Measurements from ENCODE around the gene TRERF1. TPM values are rescaled to one million over a fixed set of nuclear protein-coding genes. Genes with fewer than 3 reads are reported as not detected.

The TRERF1 gene
- total RNA-seq, 1 donor from 2014 or later = 12.8 TPM

DNA sequence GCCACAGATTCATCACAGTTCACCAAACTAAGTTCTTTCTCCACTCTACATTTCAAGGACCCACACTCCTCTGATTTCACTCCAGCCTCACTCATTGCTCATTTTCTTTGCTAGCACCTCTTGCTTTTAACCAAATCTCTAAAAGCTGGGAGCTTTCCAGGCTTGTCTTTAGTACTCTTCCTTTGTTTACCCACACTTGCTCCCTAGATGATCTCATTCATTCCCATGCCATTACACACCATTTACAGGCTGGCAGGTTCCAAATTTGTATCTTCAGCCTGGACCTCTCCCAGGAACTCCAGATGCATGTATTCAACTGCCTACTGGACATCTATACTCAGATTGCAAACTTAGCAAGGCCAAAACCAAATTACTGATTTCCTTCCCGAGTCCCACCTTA, 251.7 kb downstream of the TRERF1 start:
- H3K27ac Mint-ChIP-seq (ENCODE audit: unreplicated experiment) = no peak overlapping the region
- H3K4me1 Mint-ChIP-seq (ENCODE audit: low read depth, unreplicated experiment) = no peaks in the 10 kb centered on the region
- TF ChIP-seq, protein P1, sequence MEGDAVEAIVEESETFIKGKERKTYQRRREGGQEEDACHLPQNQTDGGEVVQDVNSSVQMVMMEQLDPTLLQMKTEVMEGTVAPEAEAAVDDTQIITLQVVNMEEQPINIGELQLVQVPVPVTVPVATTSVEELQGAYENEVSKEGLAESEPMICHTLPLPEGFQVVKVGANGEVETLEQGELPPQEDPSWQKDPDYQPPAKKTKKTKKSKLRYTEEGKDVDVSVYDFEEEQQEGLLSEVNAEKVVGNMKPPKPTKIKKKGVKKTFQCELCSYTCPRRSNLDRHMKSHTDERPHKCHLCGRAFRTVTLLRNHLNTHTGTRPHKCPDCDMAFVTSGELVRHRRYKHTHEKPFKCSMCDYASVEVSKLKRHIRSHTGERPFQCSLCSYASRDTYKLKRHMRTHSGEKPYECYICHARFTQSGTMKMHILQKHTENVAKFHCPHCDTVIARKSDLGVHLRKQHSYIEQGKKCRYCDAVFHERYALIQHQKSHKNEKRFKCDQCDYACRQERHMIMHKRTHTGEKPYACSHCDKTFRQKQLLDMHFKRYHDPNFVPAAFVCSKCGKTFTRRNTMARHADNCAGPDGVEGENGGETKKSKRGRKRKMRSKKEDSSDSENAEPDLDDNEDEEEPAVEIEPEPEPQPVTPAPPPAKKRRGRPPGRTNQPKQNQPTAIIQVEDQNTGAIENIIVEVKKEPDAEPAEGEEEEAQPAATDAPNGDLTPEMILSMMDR (IDR thresholded peaks at IDR 0.05; ENCODE audit: partially characterized antibody, unreplicated experiment) = no peak
- no peak overlapping the region for H3K4me3 Mint-ChIP-seq (ENCODE audit: unreplicated experiment)
- peaks cover 5% of the 10 kb centered on the region for H3K9me3 Mint-ChIP-seq (ENCODE audit: unreplicated experiment)
- DNase-seq = no peak
- H3K27me3 Mint-ChIP-seq (ENCODE audit: unreplicated experiment) = no peaks in the 10 kb centered on the region
- no peaks in the 10 kb centered on the region for H3K36me3 Mint-ChIP-seq (ENCODE audit: unreplicated experiment)

DNA sequence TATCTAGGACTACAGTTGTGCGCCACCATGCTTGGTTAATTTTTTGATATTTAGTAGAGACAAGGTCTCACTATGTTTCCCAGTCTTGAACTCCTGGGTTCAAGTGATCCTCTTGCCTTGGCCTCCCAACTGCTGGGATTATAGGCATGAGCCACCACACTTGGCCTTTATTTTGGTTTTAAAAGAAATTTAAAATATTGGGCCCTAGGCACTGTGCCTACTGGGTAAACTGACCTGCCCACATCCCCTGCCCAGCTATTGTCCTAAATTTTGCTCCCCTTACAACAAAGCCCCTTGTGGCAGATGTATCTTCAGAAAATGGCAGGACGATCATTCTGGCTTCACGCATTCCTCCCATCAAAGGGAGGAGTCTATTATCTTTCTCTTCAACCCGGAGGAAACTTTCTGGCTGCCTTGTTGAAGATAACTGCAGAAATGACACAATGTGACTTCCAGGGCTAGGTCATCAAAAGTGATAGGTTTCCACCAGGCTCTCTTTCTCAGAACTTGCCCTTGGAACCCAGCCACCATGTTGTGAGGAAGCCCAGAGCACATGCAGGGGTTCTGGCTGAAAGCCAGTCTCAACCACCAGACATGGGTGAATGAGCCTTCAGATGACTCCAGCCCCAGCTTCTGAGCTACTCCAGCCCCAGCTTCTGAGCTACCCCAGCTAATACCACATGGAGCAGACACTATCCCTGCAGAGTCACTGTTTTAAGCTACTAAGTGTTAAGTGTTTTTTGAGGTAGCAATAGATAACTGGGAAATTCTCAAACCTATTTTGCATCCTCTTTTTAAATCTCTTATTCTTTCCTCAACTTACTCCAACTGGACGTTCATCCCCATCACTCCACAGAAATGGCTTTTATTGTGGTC, 252.4 kb downstream of the TRERF1 start:
- Mint-ChIP-seq H3K36me3 (ENCODE audit: unreplicated experiment) (peaks cover under 1% of the 10 kb centered on the region), H3K27ac (ENCODE audit: unreplicated experiment) (no peak overlapping the region), H3K4me1 (ENCODE audit: low read depth, unreplicated experiment) (no peaks in the 10 kb centered on the region), H3K27me3 (ENCODE audit: unreplicated experiment) (no peaks in the 10 kb centered on the region), H3K9me3 (ENCODE audit: unreplicated experiment) (peaks cover 5% of the 10 kb centered on the region), H3K4me3 (ENCODE audit: unreplicated experiment) (no peak overlapping the region)
- TF ChIP-seq, protein P1 (IDR thresholded peaks at IDR 0.05; ENCODE audit: partially characterized antibody, unreplicated experiment) = no peak
- no peak for DNase-seq

DNA sequence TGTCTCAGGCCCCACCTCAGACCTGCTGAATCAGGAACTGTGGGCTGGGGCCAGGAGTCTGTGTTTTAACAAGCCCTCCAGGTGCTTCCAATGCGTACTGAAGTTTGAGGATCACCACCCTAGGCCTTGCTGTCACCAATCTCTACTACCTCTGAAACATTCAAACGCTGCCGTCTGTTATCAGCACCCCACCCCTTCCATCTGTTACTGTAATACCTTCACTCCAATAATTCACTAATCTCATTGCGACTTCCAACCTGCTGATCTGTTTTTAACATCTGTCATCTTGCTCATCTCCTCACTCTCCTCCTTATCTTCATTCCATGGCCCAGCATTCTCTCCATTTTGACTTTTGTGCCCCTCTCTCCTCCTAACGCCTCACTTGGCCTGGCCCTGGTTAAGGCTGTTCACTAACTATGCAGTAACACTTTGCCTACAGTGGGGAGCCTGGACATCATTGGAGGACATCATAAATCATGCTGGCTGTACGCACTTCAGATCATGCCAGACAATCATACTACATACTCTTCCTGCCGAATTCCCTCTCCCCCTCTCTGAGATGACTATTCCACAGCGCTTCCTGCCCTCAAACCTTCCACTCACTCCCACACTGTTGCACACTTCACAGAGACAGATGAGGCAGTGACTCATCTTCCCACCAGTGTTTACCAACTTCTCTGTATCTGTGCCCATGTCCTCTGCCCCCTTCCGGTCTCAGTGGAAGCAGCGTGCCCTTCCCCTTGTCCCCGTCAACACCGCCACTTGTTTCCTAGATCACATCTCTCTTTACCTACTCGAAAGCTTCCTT, 254.0 kb downstream of the TRERF1 start:
- Mint-ChIP-seq H3K4me1 (ENCODE audit: low read depth, unreplicated experiment) (no peaks in the 10 kb centered on the region), H3K36me3 (ENCODE audit: unreplicated experiment) (peaks cover 5% of the 10 kb centered on the region), H3K4me3 (ENCODE audit: unreplicated experiment) (no peak overlapping the region), H3K9me3 (ENCODE audit: unreplicated experiment) (peaks cover 5% of the 10 kb centered on the region), H3K27ac (ENCODE audit: unreplicated experiment) (no peak overlapping the region), H3K27me3 (ENCODE audit: unreplicated experiment) (peaks cover 3% of the 10 kb centered on the region)
- TF ChIP-seq, protein P1 (IDR thresholded peaks at IDR 0.05; ENCODE audit: partially characterized antibody, unreplicated experiment) = no peak
- DNase-seq = no peak

DNA sequence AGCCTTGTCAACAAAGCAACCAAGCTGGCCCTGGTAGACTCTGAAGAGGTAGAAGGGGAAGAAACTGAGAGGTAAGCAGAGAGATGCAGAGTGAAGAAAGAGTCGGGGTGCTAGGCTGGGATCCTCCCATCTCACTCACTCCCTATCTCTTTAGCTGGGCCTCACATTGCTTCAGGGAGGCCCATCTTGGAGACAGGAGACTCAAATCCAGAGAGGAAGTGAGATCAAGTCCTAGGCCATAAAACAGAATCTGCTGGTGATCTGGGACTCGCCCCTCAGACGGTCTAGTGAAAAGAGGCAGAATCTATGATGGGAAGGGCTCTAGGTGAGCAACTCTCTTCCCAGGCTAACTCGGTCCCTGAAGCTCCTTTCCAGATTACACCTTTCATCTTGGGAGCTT, 256.3 kb downstream of the TRERF1 start:
- no peak overlapping the region for H3K4me3 Mint-ChIP-seq (ENCODE audit: unreplicated experiment)
- H3K27me3 Mint-ChIP-seq (ENCODE audit: unreplicated experiment) = peaks cover 3% of the 10 kb centered on the region
- peaks cover under 1% of the 10 kb centered on the region for H3K9me3 Mint-ChIP-seq (ENCODE audit: unreplicated experiment)
- no peak overlapping the region for H3K27ac Mint-ChIP-seq (ENCODE audit: unreplicated experiment)
- TF ChIP-seq, protein P1 (IDR thresholded peaks at IDR 0.05; ENCODE audit: partially characterized antibody, unreplicated experiment) = no peak
- no peak for DNase-seq
- peaks cover 5% of the 10 kb centered on the region for H3K36me3 Mint-ChIP-seq (ENCODE audit: unreplicated experiment)
- peaks cover 7% of the 10 kb centered on the region for H3K4me1 Mint-ChIP-seq (ENCODE audit: low read depth, unreplicated experiment)
